HL-60/S4 treated with retinoic acid at 250 ng/mL for 4 days and 3 days (cell line): ENCODE data around the gene NCKAP5.

Experiments used
- in situ Hi-C: fragments of 300-500 bp; cut with MboI; formaldehyde crosslinking; loops from 2 replicates; pipeline ENCODE4 v1.7.0; 2022; ENCODE audit warnings: low sequenced_read_pairs

NCKAP5 gene

DNA sequence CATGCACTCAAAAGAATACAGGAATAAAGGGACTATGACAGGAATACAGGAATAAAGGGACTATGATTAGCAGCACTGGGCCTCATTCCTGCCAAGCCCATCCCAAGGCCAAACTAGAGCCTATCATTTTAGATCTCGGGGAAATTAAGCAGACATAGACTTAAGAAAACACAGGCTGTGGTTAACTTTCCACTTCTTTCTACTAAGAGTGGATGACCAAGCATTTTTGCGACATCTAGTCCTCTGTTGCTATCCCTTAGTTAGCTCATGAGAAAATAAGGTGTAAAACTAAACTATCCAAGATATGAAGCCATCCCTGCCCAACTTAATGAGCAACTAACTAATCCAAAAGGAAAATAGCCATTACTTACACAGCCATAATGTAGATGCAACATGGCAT, 904.2 kb downstream of the NCKAP5 start:
- in situ Hi-C loops = no loop called here

DNA sequence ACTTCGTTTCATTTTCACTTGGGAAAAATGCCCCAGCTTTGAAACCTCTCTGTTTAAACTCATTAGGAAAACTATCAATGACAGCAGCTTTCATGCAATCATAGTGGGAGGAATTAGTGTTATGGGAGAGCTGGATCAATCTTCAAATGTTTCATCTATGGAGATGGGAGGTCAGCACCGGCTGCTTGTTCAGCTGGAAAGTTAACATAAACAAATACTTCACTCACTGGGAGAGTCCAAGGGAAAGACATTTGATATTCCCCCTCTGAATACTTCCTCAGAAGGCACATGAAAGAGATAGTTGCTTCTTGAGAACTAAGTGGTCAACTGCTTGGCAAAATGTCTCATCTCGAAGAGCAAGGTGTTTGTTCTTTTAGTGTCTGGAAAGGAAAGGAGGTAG, 905.5 kb downstream of the NCKAP5 start:
- in situ Hi-C loops = no loop called here

DNA sequence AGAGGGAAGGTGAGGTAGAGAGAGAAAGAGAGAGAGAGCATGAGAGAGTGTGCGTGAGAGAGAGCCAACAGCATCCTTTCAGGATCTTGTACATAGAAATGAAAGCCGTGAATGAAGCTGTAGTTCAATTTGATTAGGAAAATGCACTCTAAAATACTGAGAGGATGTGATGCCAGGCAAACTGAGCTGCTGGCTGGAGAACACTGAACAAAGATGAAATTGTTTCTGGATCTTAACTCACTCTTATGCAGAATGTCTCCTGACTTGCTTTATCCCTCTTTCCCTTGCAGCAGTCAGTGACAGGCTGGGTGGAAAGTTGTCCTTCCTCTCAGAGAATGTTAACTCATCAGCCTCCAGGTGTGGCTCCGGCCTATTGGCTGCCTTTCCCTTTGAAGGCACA, 908.9 kb downstream of the NCKAP5 start:
- in situ Hi-C loops = no loop called here

DNA sequence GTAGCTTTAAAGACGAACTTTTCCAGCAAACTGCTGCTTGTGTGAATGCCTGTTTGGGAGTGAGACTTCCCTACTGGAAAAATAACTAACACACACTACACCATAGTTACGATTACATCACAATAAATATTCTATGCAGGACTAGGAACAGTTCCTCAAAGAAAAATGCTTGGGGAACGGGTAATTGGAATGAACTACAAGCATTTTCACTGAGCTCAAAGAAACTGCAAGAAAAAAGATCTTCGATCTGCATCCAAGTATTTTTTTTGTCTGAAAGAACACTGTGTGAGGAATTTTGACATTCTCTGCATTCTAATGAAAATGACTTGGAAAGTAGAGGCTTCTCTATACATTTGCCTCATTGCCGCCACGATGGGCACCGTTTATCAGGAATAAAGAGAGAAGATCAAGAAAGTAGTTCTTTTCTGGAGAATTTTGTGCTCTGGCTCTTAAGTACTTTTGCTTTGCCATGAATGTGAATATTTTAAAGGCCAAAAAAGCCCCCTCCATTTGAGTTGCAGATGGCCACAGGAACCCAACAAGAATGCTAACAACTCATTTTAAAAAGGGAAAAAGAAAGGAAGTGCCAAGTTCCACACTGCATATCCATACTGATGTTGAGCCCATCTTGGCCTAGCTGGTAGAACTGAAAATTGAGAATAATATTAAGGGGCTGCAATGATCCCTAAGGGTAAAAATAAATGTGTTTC, 911.8 kb downstream of the NCKAP5 start:
- in situ Hi-C loops = no loop called here

GRCh38 chr2:132654968-132655367, 913.3 kb downstream of the NCKAP5 start:
- in situ Hi-C loops = no loop called here

DNA sequence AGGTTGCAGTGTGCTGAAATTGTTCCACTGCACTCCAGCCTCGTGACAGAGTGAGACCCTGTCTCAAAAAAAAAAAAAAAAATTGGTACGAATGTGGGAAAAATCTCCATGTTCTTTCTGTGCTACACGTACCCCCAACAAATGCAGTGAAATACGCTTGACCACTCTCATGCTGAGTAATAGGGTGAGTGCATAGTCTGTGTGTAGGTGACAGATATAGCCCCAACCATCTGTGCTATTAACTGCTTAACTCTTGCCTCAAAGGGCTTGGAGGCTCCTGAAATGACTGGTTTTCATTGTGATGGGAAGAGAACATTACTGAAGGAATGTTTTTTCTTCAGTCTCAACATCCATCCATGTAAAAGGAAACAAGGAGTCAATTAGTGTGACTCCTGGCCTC, 913.9 kb downstream of the NCKAP5 start:
- in situ Hi-C loops = no loop called here

DNA sequence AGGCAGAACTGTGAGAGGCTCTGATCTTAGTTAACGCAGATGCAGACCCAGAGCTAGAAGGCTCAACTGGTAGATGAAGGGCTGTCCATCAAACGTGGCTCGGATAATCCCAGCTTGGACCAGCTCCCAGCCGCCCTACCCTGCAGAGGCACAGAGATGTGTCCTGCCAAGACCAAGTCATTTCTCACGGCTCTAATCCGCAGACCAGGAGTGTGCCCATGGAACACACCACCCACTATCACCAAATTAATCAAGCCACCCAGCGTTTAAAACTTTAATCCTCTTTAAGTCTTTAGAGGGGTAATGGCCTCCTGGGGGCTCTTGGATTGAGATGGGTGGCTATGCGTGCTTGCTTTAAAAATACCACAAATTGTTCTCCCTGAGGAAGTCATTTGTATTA, 915.8 kb downstream of the NCKAP5 start:
- in situ Hi-C loops = no loop called here

- in situ Hi-C loops = no loop called here
Measured at GRCh38 chr2:132651115-132652045, 916.9 kb downstream of the NCKAP5 start.

GRCh38 chr2:132646540-132647108, 921.6 kb downstream of the NCKAP5 start:
- in situ Hi-C loops = no loop called here

DNA sequence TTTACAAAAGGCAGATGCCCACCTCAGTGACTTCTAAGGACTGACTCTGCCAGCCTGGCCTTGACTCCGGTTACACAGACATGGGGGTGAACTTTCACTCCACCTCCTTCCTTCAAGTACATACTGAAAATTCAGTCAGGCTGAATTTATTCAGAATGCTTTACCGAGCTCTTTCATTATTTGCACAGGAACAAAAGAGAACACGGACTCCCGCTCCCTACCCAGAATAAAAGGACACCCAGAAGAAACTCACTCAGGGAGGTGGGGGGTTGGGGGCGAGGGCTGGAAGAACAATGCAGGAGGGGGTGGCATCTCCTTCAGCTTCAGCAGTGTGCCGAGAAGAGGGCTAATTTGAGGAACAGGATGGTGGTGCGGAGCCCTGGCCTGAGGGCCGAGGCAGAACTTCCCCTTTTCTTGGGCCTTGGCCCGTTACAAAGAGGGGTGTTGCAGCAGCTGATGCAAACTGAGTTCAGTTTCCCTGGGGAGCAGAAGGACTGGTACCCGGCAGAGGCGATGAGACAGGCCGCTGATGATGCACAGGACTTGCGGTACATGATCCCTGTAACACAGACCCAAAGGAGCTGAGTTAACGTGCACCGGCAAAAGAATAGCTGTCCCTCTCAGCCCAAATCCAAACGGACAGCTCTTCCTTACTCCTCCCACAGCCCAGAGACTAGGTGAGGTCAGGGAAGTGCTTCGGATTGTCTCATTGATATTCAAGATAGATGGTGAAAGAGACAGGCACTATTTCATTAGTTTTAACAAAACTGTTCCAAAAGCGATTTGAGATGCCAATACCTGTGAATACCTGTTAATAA, 922.3 kb downstream of the NCKAP5 start:
- in situ Hi-C loops = no loop called here

- in situ Hi-C loops = no loop called here
Measured at GRCh38 chr2:132645176-132645575, 923.1 kb downstream of the NCKAP5 start.

- in situ Hi-C loops = no loop called here
Measured at GRCh38 chr2:132642415-132642814, 925.8 kb downstream of the NCKAP5 start.

- in situ Hi-C loops = no loop called here
Measured at GRCh38 chr2:132641819-132642218, 926.4 kb downstream of the NCKAP5 start.

DNA sequence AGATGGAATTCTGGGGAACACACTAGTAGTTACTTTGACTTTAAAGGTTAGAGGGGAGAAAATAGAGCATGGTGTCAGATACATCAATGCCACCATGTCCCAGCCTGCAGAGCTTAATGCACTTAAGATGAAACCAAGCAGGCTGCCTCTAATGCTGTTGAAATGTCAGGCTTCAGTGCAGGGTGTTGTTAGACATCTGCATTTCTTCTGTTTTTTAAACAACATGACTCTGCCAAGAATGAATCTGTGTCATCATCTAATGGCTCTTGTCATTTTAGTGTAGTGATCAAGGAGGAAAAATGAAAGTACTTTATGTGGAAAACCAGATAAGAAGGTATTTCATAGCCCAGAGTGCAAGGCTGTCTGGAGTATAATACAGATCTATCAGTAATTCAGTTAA, 928.1 kb downstream of the NCKAP5 start:
- in situ Hi-C loops = no loop called here

GRCh38 chr2:132638313-132639040, 929.8 kb downstream of the NCKAP5 start:
- in situ Hi-C loops = no loop called here

- in situ Hi-C loops = no loop called here
Measured at GRCh38 chr2:132636346-132636745, 931.9 kb downstream of the NCKAP5 start.

- in situ Hi-C loops = no loop called here
Measured at GRCh38 chr2:132633635-132634034, 934.6 kb downstream of the NCKAP5 start.

DNA sequence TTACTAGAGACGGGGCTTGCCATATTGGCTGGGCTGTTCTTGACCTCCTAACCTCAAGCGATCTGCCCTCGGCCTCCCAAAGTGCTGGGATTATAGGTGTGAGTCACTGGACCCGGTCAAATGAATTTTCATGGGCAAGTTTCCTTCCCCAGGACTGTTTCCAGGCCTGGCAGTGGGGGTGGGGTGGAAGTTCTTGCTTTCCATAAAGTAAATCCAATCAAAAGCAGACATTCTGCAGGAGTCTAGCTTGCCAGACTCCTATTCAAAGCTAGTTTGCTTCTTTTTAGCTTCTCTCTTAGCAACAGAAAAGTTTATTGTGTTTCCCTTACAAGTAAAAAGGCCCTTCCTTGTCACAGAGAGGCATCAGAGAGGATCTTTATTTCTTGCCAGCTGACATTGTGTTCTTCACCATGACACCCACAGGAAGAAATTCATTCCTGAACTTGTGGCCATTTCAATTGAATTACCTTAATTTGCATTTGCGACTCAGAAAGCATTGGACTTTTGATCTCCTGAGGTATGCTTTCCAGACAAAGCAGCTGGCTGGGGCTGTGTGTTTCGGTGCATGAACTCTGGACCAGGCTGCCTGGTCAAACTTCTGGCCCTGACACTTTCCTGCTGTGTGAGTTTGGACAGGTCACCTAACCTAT, 936.1 kb downstream of the NCKAP5 start:
- in situ Hi-C loops = no loop called here

DNA sequence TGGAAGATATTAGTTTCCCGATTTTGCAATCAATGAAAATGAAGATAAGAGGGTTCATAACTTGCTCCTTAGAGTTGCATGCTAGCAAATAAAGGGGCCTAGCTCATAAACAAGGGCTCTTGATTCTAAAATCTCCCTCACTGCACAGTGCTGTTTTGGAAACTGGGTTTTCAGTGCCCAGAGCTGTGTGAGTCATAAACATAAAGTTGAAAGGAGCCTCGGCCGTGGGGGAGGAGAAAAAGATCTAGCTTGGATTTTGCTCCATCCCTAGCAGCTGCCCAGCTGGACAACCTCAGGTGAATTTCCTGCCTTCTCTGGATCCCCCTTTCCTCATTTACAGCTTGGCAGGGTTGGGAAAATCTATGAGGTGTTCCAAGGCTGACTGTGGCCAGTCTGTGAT, 940.7 kb downstream of the NCKAP5 start:
- in situ Hi-C loops = no loop called here
